ENCODE data around the gene PCSK6.

DNA sequence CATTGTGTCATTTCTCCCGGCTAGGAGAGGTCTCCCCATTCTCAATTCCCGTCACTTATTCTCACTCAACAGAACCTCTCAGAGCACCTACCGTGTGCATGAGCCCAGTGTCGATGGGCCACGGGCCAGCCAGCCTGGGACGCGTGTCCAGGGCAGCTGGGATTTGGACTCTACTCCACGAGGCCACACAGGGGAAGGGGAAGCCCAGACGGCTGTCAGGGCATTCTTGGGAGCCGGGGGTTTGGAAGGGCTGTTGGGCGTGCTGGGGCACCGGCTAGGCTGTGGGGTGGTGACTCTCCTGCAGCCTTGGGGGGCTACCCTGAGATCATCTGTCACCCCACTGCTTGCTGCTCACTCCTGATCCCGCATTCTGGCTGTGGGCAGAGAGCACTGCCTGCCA lies 41.7 kb upstream of the PCSK6 start:
- TF ChIP-seq, protein P1, sequence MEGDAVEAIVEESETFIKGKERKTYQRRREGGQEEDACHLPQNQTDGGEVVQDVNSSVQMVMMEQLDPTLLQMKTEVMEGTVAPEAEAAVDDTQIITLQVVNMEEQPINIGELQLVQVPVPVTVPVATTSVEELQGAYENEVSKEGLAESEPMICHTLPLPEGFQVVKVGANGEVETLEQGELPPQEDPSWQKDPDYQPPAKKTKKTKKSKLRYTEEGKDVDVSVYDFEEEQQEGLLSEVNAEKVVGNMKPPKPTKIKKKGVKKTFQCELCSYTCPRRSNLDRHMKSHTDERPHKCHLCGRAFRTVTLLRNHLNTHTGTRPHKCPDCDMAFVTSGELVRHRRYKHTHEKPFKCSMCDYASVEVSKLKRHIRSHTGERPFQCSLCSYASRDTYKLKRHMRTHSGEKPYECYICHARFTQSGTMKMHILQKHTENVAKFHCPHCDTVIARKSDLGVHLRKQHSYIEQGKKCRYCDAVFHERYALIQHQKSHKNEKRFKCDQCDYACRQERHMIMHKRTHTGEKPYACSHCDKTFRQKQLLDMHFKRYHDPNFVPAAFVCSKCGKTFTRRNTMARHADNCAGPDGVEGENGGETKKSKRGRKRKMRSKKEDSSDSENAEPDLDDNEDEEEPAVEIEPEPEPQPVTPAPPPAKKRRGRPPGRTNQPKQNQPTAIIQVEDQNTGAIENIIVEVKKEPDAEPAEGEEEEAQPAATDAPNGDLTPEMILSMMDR (IDR thresholded peaks at IDR 0.05; ENCODE audit: insufficient read depth, low read length, poor library complexity, severe bottlenecking) = no peak
- no peak for TF ChIP-seq EZH2phosphoT487 (conservative IDR thresholded peaks at IDR 0.05; ENCODE audit: low read length)
